Measurements from ENCODE around the gene COQ5. TPM values are rescaled to one million over a fixed set of nuclear protein-coding genes. Genes with fewer than 3 reads are reported as not detected.

COQ5 gene
- total and polyA plus RNA-seq, 4 donors = 25.0 to 33.6 (median 30.6) TPM

GRCh38 chr12:120554678-120555077 lies 25.7 kb upstream of the COQ5 start:
- Histone ChIP-seq H3K4me3 (ENCODE audit: low read depth in 1 of 3, low read length in 3 of 3) (no peak overlapping the region), H3K27me3 (ENCODE audit: control insufficient read depth in 4 of 4, insufficient read depth in 4 of 4, low read length in 3 of 4) (no peaks in the 10 kb centered on the region), H3K36me3 (ENCODE audit: control insufficient read depth in 4 of 4, insufficient read depth in 3 of 4, low read depth in 1 of 4, low read length in 3 of 4) (peaks cover 16 to 42% (median 35%) of the 10 kb centered on the region in 4 donors), H3K4me1 (ENCODE audit: control insufficient read depth in 4 of 4, insufficient read depth in 4 of 4, low read length in 3 of 4) (peaks cover 3 to 15% (median 12%) of the 10 kb centered on the region in 4 donors), H3K9ac (ENCODE audit: low read depth in 1 of 2, low read length in 2 of 2) (no peak overlapping the region), H3K27ac (ENCODE audit: low read depth in 1 of 2, low read length in 2 of 2) (no peak overlapping the region), H3K9me3 (ENCODE audit: control insufficient read depth in 4 of 4, low read length in 3 of 4) (no peaks in the 10 kb centered on the region)
- WGBS = 93% methylated on average over 1 of the region's 1 CpG
- DNase-seq (ENCODE audit: low spot score) = no peak
- TF ChIP-seq MAX (IDR thresholded peaks at IDR 0.05) = no peak
- no peak for TF ChIP-seq HNF4A (conservative IDR thresholded peaks at IDR 0.05)
- TF ChIP-seq CTCF (IDR thresholded peaks at IDR 0.05; ENCODE audit: low read depth, low read length, missing input control) = no peak
- no peak for TF ChIP-seq REST (IDR thresholded peaks at IDR 0.05)
- no peak for TF ChIP-seq NR2F2 (IDR thresholded peaks at IDR 0.05)
- TF ChIP-seq FOXA1 (IDR thresholded peaks at IDR 0.05) = no peak
- TF ChIP-seq TAF1 (conservative IDR thresholded peaks at IDR 0.05) = no peak
- no peak for TF ChIP-seq GABPA (IDR thresholded peaks at IDR 0.05 in 1 of 2, conservative IDR thresholded peaks at IDR 0.05 in 1 of 2)
- TF ChIP-seq RXRA (IDR thresholded peaks at IDR 0.05) = no peak
- no peak for TF ChIP-seq SP1 (IDR thresholded peaks at IDR 0.05)
- TF ChIP-seq YY1 (IDR thresholded peaks at IDR 0.05) = no peak
- no peak for TF ChIP-seq FOXA2 (IDR thresholded peaks at IDR 0.05)
- no peak for TF ChIP-seq RAD21 (IDR thresholded peaks at IDR 0.05)
- TF ChIP-seq JUND (IDR thresholded peaks at IDR 0.05) = no peak
- no peak for TF ChIP-seq ZBTB33 (IDR thresholded peaks at IDR 0.05)
- no peak for TF ChIP-seq ATF3 (IDR thresholded peaks at IDR 0.05)
- TF ChIP-seq HNF4G (IDR thresholded peaks at IDR 0.05) = no peak
- TF ChIP-seq EGR1 (IDR thresholded peaks at IDR 0.05; ENCODE audit: low read depth in 2 of 2) = no peak
